DOHH2 (cell line): ENCODE data around the gene CASP10.

Experiments
- EZH2phosphoT487 ChIP-seq: fragments of 200-600 bp; sonication (generic); IDR thresholded peaks from 2 replicates; pipeline ENCODE4 v1.6.1; 2017; ENCODE audit warnings: borderline replicate concordance, mild to moderate bottlenecking, antibody characterized with exemption, low read length, moderate library complexity, mixed read lengths
- TF ChIP-seq, protein P1 (sequence below): fragments of 200-600 bp; sonication (generic); IDR thresholded peaks from one replicate; pipeline ENCODE4 v1.5.1; 2014; ENCODE audit warnings: antibody characterized with exemption, mild to moderate bottlenecking, low read depth, low read length; ENCODE audit not compliant: poor library complexity, severe bottlenecking

DNA sequence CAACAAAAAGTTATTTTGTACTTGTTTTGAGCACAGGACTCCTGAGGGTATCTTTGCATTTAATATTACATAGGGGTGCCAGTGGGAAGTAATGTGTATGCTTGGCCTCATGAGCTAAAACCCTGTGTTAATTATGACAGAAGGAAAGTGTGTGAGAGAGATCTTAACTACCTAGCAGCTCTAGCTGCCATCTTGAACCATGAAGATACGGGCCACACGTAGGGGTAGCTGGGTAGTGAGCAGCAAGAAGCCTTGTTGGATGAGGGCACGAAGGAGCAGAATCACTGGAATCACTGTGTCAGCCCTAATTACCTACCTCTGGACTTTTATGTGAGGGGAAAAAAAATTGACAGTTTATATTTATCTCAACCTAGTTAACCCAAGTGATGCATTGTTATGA lies 15.4 kb upstream of the CASP10 start:
- TF ChIP-seq, protein P1, sequence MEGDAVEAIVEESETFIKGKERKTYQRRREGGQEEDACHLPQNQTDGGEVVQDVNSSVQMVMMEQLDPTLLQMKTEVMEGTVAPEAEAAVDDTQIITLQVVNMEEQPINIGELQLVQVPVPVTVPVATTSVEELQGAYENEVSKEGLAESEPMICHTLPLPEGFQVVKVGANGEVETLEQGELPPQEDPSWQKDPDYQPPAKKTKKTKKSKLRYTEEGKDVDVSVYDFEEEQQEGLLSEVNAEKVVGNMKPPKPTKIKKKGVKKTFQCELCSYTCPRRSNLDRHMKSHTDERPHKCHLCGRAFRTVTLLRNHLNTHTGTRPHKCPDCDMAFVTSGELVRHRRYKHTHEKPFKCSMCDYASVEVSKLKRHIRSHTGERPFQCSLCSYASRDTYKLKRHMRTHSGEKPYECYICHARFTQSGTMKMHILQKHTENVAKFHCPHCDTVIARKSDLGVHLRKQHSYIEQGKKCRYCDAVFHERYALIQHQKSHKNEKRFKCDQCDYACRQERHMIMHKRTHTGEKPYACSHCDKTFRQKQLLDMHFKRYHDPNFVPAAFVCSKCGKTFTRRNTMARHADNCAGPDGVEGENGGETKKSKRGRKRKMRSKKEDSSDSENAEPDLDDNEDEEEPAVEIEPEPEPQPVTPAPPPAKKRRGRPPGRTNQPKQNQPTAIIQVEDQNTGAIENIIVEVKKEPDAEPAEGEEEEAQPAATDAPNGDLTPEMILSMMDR, result no peak
- TF ChIP-seq EZH2phosphoT487, result no peak
